Esophagus squamous epithelium (tissue), 4 donors: ENCODE measurements around the gene SNPH.

Experiments
- CTCF ChIP-seq, 6 experiments: fragments of 450-650 bp in 4 of 6; fragments of 200-600 bp in 2 of 6; sonication (generic) in 2 of 6; IDR thresholded peaks; one replicate each; pipeline ENCODE4 v1.5.1; 2016 to 2019; ENCODE audit warnings: antibody characterized with exemption in 6 of 6, mild to moderate bottlenecking in 4 of 6, moderate library complexity in 4 of 6
- POLR2A ChIP-seq, 4 donors: fragments of 450-650 bp; IDR thresholded peaks; one replicate each; pipeline ENCODE4 v1.6.1; 2017; ENCODE audit warnings: antibody characterized with exemption in 4 of 4, mild to moderate bottlenecking in 4 of 4, moderate library complexity in 3 of 4

GRCh38 chr20:1274485-1275311 lies 8.6 kb downstream of the SNPH start:
- TF ChIP-seq POLR2A (IDR thresholded peaks at IDR 0.05): no peak
- TF ChIP-seq CTCF (IDR thresholded peaks at IDR 0.05): no peak
